Gastrocnemius medialis (tissue), 4 donors: ENCODE results near the gene PGPEP1.

Experiments used
- POLR2A ChIP-seq, 2 donors: fragments of 450-650 bp; IDR thresholded peaks; one replicate each; pipeline ENCODE4 v1.6.1; 2017; ENCODE audit warnings: antibody characterized with exemption in 2 of 2, mild to moderate bottlenecking in 2 of 2, moderate library complexity in 2 of 2
- TF ChIP-seq, protein P1 (sequence below), 5 experiments: fragments of 450-650 bp in 3 of 5; fragments of 200-600 bp in 2 of 5; sonication (generic) in 2 of 5; IDR thresholded peaks in 4 of 5; conservative IDR thresholded peaks in 1 of 5; 1 replicate in 4 of 5; 2 replicates in 1 of 5; pipeline ENCODE4 v1.5.1; 2016 to 2019; ENCODE audit warnings: antibody characterized with exemption in 5 of 5, mild to moderate bottlenecking in 3 of 5, moderate library complexity in 3 of 5

DNA sequence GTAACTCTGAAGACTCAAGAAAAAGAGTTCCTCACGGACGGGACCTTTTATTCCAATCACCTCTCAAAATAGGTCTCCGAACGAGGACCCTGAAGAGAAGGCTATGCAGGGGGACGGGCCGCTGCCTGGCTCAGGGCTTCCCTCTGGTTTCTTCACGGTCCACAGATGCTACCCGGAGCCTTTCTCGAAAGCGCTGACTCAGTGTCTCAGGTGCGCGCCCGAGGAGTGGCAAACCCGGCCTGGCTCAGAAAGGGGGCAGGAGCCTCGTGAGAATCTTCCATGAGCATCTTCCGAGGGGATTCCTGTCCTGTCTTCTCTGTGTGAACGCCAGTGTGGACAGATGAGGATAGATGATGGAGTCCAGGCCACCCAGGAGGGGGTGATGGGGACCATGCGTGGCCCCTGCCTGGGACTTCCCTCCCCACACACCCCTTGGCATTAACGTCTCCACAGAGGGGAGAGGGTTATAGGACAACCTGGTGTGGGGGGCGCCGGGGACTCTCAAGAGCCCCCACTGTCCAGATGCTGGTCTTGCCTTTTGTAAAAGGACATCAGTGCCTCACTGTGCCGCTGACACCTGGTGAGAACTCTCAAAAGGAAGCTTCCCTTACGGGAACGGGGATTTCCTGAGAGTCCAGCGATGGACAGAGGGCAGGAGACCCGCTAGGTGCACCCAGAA lies 34.0 kb upstream of the PGPEP1 start:
- TF ChIP-seq, protein P1, sequence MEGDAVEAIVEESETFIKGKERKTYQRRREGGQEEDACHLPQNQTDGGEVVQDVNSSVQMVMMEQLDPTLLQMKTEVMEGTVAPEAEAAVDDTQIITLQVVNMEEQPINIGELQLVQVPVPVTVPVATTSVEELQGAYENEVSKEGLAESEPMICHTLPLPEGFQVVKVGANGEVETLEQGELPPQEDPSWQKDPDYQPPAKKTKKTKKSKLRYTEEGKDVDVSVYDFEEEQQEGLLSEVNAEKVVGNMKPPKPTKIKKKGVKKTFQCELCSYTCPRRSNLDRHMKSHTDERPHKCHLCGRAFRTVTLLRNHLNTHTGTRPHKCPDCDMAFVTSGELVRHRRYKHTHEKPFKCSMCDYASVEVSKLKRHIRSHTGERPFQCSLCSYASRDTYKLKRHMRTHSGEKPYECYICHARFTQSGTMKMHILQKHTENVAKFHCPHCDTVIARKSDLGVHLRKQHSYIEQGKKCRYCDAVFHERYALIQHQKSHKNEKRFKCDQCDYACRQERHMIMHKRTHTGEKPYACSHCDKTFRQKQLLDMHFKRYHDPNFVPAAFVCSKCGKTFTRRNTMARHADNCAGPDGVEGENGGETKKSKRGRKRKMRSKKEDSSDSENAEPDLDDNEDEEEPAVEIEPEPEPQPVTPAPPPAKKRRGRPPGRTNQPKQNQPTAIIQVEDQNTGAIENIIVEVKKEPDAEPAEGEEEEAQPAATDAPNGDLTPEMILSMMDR (IDR thresholded peaks at IDR 0.05 in 4 of 5, conservative IDR thresholded peaks at IDR 0.05 in 1 of 5): no peak
- TF ChIP-seq POLR2A (IDR thresholded peaks at IDR 0.05): no peak
